Inflammatory macrophage treated with lipopolysaccharide for 4 hours (primary cell): ENCODE results near the gene MCRS1.
"Not testable (repeated sequence)": the region's sequence is repeated elsewhere in the genome, so short reads cannot be mapped to it uniquely, and the experiment has no call there.

ENCODE experiments used
- DNase-seq: peaks from one replicate; pipeline ENCODE4 v3.0.0-alpha.2; 2020

Gene MCRS1

DNA sequence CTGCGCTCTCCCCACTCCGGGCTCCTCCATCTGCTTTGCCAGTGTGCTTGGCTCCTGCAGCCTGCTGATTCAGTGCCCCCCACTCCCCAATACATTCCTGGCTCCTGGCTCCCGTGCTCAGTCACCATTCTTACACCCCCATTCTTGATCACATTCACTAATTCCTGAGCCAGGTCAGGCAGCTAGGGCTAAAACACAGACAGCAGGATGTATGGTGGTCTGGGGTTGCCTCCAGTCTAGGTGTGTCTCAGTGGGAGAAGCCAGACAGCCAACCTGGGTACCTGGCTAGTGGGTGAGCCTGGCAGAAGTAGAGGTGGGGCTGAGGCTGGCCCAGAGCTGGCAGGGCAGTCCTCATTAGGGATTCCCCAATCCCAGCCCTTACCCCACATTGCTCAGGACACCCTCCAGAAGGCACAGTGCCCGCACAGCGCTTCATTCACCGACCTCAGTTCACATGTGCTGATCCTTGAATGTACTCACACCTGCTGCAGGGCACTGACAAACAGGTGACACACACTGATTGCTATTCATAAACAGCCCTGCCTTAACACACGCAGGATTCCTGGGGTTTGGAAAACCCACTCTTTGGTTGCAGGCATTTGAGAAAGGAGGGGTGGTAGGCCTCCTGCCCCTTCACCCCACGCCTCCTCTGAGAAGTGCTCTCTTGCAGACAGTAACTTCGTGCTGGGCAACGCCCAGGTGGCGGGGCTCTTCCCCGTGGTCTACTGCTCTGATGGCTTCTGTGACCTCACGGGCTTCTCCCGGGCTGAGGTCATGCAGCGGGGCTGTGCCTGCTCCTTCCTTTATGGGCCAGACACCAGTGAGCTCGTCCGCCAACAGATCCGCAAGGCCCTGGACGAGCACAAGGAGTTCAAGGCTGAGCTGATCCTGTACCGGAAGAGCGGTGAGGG, 27.5 kb downstream of the MCRS1 start:
- no peak for DNase-seq

DNA sequence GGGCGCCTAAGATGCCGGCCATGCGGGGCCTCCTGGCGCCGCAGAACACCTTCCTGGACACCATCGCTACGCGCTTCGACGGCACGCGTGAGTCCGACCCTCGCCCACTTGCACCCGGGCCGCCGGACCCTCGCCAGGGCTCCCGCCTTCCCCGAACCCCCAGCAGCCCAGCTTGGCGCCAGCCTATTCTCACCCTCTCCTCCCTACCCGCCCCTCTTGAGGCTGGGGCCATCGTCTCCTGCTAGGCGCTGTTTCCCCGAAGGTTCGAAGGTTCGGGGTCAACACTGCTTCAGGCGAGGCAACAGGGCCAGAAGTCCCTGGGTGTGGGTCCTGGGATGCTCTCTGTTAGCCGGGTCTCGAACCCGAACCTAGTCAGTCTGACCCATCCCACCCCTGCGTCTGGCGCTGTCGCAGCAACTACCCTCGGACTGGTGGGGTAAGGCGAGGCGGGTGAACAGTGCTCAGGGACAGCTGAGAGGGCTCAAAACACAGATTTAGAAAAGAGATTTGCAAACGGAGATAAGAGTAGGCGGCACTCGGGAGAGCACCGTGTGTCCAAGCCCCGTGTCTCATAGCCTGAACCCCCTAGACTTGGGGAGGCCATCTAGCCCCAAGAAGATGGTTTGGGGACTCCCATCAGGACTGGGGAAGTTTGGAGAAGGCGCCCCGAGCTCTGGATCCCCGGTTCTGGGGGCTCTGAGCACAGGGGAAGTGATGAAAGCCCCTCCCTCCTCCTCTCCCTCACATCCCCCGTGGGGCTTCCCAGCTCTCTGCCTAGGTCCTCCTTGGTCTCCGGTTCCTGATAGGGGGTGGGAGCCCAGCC, 28.3 kb downstream of the MCRS1 start:
- DNase-seq, result no peak

DNA sequence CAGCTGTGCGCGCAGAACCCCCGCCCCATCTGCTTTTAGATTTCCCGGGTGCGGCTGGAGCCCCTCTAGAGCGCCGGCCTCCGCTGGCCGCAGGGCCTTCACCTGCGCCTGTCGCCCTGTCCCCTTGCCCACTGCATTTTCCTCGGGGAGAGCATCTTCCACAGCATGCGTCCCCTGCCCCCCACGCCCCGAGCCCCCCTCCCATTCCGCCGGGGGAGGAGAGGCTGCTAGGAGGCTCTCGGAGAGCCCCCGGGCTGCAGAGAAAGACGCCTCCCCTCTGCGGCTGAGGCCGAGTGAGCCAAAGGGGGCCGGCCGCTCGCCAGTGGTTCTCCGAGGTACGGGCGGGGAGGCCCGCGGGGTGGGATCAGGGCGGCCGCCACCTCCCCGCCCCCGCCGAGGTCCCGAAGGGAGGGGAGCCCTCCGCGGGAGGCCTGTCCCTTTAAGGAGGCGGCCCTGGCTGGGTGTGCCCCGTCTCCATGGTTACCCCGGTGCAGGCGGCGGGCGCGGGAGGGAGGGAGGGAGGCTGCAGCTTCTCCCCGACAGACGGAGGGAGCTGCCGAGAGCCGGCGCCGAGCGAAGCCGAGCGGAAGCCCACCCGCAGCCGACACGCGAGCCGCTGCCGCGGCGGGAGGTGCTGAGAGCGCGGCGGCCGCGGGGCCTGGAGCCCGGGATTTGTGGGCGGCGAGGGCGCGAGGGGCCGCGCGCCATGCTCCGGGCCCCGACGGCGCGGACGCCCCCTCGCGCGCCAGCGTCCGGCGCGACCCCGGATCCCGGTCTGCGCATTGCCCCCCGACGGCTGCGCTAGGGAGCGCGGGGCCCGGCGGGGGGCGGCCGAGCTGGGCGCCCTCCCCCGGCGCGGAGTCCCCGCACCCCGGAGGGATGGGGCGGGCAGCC, 29.2 kb downstream of the MCRS1 start, which contains the start of gene KCNH3:
KCNH3 (plus strand) TSS at position 521 of the 894 bp plus-strand sequence. CDS start 387 bp downstream, outside the sequence.
- DNase-seq, result peak; percentile 67

- no peak for DNase-seq
Observed at GRCh38 chr12:49537752-49538509, 30.0 kb downstream of the MCRS1 start.

DNA sequence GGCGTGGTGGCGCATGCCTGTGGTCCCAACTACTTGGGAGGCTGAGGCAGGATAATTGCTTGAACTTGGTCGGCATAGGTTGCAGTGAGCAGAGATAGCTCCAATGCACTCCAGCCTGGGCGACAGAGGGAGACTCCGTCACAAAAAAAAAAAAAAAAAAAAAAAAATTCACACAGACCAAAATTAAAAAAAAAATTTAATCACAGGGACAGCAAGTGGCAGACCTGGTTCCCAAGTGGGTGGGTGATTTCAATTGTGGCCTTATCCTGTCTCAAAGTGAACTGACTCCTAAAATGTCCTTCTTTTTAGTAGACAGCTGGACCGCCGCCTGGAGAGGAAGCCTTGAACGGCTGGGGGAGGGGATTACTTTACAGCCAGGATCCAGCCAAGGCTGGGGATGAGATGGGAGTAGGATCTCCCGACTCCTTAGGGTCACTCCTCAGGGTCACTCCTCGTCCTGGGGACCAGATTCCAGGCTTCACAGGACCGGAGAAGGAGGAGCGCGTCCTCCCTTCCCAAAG, 30.7 kb downstream of the MCRS1 start:
- no peak for DNase-seq

GRCh38 chr12:49536526-49537071, 31.3 kb downstream of the MCRS1 start:
- DNase-seq, result peak; percentile 4

DNA sequence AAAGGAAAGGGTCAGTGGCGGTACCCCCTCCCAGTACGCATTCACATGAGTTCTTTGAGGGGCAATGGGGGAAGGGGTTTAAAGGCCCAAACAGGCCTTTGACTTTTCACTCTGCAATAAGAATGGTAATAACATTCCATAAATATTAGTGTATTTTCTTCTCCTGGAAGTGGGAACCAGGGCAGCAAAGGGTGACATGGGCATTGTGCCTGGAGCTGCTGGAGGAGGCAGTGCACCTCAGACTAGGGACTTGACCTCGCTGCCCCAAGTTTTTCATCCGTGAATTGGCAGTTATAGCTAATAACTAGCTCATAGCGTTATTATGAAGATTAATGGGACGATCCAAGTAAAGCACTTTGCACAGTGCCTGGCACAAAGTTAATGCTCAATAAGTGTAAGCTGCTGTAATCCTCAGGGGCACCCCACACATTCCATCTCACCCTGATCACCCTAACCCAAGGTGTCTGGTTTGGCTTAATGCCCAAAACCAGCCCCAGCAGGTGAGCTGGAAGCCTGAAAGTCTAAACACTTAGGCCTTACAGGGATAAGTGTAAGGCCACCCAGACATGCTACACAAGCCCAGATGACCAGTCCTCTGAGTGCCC, 31.9 kb downstream of the MCRS1 start:
- DNase-seq, result no peak

DNA sequence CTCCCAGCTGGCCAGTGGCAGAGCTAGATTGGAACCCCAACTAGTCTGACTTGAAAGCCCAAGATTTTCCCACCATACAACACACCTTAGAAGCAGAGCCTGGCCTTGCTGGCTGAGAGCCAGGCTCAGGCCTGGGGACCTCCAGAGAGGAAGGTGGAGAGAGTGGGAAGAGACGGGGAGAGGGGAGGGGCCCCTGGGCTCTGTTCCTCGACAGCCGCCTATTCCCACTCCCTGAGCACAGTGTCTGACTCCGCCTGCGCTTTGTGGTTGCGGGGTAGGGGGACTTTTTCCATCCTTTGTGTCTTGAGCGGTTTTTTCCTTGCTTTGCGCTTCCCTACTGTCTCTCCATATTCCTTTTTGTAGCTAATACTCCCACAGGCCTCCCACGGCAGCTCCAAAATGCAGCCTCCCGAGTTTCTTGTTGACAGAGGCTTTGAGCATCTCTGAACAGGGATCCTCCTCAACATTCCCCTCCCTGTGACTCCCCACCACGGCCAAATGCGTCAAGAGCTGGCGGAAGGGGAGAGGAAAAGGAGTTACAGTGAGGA, 33.1 kb downstream of the MCRS1 start:
- no peak for DNase-seq

DNA sequence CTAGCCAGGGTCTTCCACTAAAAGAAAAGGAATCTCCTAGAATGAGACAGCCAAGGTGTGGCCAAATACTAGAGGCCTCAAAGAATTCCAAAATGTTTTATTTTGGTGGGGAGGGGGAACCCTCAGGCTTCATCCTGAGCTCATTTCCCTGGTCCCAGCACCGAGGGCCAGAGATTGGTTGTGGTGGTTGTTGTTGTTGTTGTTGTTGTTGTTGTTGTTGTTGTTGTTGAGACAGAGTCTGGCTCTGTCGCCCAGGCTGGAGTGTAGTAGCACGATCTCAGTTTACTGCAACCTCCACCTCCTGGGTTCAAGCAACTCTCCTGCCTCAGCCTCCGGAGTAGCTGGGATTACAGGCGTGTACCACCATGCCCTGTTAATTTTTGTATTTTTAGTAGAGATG, 33.8 kb downstream of the MCRS1 start:
- not testable (repeated sequence) for DNase-seq

DNA sequence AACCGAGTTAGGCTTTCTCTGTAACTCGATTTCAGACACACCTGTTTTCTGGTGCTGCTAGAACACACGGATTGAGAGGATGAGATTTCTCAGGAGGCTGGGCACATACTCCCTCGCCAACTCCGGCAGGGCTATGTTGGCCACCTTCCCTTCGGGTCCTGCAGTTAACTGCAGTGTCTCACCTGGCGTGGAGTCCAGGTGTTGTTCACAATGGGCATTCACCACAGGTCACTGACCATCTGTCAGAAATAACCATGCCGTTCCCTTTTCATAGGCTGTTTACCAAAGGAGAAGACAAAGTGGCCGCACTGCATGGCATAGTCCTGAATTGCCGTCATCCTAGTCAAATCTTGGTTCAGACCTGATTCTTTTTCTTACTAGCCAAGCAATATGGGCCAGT, 34.6 kb downstream of the MCRS1 start:
- no peak for DNase-seq

DNA sequence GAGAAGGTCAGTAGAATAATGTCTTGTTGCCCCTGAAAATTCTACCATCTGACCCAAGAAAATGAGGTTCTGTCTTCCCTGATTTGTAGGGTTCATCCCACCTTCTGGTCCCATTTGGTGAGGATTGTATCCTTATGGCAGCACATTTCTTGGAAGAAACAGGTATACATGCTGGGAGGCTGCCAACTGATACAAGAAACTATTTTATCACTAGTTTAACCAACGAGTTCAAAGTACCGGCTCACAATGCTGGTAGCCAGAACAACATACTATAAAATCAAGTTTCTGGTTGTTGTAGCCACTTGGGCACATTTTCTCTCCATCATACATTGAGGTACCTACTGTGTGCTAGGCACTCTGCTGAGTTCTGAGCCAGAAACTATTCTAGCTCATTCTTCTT, 36.2 kb downstream of the MCRS1 start:
- DNase-seq, result no peak

DNA sequence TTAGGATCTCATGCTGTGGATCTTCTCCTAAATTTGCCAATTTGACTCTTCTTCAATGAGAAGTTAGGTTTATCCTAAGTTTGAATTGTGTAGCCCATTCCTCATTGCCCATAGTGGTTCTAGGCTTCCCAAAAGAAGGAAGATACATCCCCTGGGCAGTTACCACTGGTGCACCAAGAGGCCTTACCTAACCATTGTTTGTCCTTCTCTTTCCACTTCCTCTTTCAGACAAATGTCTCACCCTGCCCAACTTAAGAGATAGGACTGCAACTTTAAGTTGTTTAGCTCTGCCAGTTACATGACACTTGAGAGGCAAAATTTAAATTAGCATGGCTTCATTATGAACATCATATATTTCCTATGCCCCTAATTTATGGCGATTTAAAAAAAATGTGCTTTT, 38.5 kb downstream of the MCRS1 start:
- peak; percentile 54 for DNase-seq

DNA sequence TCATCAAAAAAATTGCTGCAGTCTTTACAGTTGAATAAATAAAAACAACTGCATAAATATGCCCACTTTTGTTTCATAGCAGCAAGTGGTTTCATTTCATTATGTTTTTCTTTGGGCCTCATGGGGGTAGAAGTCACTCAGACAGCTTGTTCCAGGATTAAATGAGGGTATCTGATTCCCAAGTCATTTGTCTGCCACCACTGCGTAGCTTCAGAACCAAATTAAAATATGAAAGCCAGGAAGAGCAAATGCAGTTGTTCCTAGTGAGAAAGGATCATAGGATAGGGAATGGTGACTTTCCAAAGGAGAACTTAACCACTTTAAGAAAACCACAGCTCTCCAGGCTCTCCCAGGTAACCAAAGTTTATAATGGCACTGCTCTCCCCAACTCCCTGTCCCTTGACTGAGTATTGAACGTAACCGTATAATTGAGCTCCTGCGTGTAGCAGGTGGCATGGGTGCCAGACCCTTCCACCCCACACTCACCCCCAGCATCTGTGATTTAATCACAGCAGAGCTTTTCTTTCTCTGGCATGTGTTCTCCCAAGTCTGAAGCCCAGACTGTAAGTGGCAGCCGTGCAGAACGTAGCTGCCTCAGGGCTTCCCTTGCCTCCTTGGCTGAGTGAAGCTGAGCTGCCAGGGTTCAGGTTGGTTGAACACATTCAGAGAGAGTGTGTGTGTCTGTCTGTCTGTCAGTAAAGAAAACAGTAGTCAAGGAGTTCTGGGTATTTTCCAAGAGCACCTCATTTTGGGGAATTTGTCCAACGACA, 40.4 kb downstream of the MCRS1 start:
- DNase-seq, result no peak

- DNase-seq, result no peak
Observed at GRCh38 chr12:49525942-49526341, 42.0 kb downstream of the MCRS1 start.

DNA sequence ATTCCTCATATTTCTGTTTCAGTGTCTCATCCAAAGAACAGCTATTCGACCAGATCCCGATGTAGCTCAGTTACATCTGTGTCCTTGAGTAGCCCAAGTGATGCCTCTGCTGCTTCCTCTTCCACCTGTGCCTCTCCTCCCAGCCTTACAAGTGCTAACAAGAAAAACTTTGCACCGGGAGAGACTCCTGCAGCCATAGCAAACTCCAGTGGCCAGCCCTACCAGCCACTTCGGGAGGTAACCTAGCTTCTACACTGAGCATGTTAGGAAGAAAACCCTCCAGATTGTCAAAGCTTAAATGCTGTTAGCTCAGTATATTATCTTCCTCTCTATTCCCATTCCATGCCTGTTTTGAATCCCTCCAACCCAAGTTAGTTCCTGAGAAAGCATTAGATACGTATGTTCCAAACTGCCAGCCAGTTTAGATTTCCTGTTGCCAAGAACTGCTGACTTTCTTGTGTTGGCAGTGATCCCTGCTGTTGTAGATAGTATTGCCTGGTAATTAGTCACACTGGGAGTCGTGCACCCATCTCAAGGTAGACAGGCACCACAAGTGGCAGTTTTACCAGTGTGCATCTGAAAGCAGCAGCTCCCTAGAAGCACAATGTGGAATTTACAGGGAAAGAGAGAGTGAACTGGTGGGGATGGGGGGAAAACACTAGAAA, 43.1 kb downstream of the MCRS1 start:
- no peak for DNase-seq

DNA sequence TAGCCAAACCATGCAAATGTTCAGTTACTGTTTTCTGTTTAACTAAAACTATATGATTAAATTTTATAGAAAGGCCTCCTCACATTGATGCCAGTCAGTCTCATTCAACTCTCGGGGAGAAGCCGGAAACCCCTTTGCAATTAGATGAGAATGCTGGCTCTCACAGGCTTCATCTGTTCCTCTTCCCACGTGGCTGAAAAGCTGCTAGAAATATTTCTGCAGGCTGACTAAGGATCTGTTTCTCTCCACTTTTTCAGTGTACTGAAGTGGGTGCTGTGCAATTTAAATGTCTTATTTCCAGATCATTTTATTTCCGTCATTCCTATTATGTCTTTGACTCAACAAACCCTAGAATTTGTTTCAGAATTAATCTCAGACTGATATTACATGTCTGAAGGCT, 46.6 kb downstream of the MCRS1 start:
- no peak for DNase-seq

DNA sequence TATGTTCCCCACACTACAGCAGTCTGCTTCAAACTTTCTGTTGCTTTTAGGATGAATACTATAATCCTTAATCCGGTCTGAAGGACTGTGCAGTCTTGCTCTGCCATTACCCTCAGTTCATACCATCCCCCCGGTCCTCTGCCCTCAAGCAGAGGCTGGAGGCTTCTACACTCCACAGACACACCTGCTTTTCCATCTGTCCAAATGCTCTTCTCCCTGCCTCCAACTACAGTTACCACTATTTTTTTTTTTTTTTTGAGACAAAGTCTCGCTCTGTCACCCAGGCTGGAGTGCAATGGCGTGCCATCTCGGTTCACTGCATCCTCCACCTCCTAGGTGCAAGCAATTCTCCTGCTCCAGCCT, 48.4 kb downstream of the MCRS1 start:
- DNase-seq, result no peak

DNA sequence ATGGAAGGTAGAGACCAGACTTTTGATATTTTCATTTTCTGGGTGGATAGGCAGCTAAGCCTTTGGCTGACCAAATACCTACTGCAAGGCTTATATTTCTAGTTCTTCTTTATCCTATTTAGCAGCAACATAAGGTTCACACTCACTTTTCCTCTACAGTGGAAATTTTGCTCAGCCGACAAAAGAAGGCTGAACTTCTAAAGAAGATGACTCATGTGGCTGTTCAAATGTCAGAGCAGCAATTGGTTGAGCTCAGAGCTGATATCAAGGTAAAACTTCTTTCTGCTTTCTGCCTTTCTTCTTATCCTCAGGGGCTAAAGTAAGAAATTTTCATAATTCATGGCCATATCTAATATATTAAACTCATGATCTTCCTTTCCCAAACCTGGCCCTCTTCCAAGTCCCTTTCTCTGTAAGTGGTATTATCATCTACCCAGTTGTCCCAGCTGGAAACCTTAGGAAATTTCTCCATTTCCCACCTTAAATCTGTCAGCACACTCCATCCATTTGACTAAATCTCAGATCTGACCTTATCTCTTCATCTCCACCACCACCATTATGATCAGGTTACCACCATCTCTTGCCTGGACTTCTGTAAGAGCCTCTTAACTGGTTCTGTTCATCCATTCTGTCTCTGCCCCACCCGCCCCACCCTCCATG, 48.9 kb downstream of the MCRS1 start:
- DNase-seq, result no peak

- no peak for DNase-seq
Observed at GRCh38 chr12:49515266-49515665, 52.7 kb downstream of the MCRS1 start.
